ENCODE data around the gene PDE7B.

DNA sequence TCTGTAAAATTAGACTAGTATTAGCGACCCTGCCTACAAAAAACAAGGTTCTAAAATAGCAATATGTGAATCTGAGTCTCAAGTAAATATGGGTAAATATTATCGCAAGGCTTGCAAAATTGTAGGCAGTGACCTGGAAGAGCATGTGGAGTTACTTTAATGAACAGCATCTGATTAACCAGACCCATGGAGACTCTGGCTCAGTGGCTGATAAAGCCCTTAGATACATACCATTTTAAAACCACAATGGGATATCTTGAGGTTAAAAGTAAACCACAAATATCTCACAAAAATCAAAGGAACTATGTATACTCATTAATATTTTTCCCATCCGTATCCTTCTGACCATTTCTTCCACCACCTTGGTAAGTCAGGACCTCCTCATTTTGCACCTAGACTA is 211.6 kb downstream of the PDE7B start:
- TF ChIP-seq ZFHX2 (tag by site-specific recombination; conservative IDR thresholded peaks at IDR 0.05) (no peak), ZNF776 (tag by site-specific recombination; IDR thresholded peaks at IDR 0.05; ENCODE audit: borderline replicate concordance) (no peak), SALL2 (tag by site-specific recombination; IDR thresholded peaks at IDR 0.05; ENCODE audit: borderline replicate concordance) (no peak), ZSCAN30 (tag by site-specific recombination; IDR thresholded peaks at IDR 0.05) (no peak), ZNF10 (tag by site-specific recombination; IDR thresholded peaks at IDR 0.05) (no peak), ZNF274 (IDR thresholded peaks at IDR 0.05; ENCODE audit: low read length) (no peak), ZNF274 (tag by site-specific recombination; IDR thresholded peaks at IDR 0.05; ENCODE audit: borderline replicate concordance) (no peak), ZNF239 (tag by site-specific recombination; IDR thresholded peaks at IDR 0.05) (no peak), ZNF76 (tag by site-specific recombination; IDR thresholded peaks at IDR 0.05; ENCODE audit: borderline replicate concordance, low read depth) (no peak), ZNF37A (tag by site-specific recombination; IDR thresholded peaks at IDR 0.05) (no peak), ZNF2 (tag by site-specific recombination; IDR thresholded peaks at IDR 0.05) (no peak)
- TF ChIP-seq, protein P1, sequence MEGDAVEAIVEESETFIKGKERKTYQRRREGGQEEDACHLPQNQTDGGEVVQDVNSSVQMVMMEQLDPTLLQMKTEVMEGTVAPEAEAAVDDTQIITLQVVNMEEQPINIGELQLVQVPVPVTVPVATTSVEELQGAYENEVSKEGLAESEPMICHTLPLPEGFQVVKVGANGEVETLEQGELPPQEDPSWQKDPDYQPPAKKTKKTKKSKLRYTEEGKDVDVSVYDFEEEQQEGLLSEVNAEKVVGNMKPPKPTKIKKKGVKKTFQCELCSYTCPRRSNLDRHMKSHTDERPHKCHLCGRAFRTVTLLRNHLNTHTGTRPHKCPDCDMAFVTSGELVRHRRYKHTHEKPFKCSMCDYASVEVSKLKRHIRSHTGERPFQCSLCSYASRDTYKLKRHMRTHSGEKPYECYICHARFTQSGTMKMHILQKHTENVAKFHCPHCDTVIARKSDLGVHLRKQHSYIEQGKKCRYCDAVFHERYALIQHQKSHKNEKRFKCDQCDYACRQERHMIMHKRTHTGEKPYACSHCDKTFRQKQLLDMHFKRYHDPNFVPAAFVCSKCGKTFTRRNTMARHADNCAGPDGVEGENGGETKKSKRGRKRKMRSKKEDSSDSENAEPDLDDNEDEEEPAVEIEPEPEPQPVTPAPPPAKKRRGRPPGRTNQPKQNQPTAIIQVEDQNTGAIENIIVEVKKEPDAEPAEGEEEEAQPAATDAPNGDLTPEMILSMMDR (tag by site-specific recombination; IDR thresholded peaks at IDR 0.05) = no peak
- TF ChIP-seq, protein P2, sequence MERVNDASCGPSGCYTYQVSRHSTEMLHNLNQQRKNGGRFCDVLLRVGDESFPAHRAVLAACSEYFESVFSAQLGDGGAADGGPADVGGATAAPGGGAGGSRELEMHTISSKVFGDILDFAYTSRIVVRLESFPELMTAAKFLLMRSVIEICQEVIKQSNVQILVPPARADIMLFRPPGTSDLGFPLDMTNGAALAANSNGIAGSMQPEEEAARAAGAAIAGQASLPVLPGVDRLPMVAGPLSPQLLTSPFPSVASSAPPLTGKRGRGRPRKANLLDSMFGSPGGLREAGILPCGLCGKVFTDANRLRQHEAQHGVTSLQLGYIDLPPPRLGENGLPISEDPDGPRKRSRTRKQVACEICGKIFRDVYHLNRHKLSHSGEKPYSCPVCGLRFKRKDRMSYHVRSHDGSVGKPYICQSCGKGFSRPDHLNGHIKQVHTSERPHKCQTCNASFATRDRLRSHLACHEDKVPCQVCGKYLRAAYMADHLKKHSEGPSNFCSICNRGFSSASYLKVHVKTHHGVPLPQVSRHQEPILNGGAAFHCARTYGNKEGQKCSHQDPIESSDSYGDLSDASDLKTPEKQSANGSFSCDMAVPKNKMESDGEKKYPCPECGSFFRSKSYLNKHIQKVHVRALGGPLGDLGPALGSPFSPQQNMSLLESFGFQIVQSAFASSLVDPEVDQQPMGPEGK (tag by site-specific recombination; IDR thresholded peaks at IDR 0.05) = no peak

All from HEK293 (cell line).